ENCODE measurements around the gene SH3BP5L.
A peak's percentile ranks its signal among the peaks of the same experiment; 100 is the strongest.
"Not testable (repeated sequence)": the region's sequence is repeated elsewhere in the genome, so short reads cannot be mapped to it uniquely, and the experiment has no call there.

SH3BP5L gene

DNA sequence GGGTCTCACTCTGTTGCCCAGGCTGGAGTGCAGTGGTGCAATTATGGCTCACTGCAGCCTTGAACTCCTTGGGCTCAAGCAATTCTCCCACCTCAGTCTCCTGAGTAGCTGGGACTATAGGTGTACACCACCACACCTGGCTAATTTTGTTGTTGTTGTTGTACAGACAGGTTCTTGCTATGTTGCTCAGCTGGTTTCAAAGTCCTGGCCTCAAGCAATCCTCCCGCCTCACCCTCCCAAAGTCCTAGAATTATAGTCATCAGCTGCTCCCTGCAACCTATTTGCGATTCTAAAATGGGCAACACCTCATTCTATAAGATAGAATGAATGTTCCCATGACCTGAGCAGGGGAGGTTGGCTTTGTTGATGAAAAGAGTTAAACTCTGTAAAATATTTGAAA, 36.4 kb downstream of the SH3BP5L start:
- DNase-seq (ENCODE audit: extremely low spot score, insufficient read length, low read depth); FAIRE-seq: not testable (repeated sequence)

DNA sequence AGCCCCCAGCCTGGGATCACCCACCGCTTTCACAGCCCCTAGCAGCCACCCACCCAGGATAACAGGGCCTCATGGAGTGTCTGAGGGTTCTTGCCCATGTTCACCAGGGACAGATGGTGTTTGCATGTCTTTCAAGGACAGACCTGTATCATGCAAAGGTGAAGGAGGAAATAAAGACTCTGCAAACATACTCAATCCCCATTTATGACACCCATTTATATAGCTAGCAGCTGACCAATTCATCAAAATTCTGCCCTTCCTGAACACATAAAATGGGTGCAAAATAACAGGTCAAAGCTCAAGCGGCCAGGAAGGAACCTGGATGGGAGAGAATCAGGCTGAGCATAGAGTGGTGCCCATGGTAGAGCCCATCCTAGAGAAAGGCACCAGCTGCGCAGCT, 37.4 kb downstream of the SH3BP5L start:
- FAIRE-seq (no peak), DNase-seq (ENCODE audit: extremely low spot score, insufficient read length, low read depth) (no peak)

DNA sequence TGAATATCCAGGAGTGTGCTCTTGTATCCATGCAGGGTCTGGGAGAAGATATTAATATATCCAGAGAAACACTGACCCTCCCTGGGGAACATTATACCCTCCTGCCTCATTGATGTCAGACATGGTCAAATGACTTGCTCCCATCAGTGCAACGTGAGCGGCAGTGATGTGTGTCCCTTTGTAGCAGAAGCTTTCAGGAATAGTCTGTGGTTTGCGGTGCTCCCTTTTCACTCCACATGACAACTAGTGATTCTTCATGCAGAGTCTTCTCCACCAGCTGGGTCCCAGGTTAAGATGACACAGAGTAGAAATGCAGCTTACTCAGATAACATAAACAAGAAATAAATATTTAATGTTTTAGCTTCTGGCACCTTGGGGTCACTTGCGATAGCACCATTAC, 38.3 kb downstream of the SH3BP5L start:
- FAIRE-seq: no peak

DNA sequence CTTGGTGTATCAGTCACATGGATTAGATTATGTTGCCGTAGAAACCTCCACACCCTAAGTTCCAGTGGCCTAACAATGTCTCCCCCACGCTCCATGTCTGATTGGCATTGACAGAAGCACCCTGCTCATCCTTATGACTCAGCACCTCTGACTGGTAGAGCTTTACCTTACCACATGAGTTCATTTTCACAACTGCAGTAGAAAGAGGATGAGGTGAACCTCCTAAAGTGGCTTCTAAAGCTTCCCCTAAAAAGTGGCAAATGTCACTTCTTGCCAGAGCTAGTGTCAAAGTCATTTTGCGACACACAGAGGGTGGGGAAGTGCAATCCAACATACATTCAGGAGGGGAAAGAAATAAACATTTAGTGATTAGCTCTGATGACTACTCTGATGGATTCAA, 39.6 kb downstream of the SH3BP5L start:
- peak; percentile 66 for FAIRE-seq

More for the DNA sequence above, 38.3 kb downstream of the SH3BP5L start:
- no peak for DNase-seq (ENCODE audit: extremely low spot score, insufficient read length, low read depth)

GRCh38 chr1:248783367-248783766, 42.3 kb downstream of the SH3BP5L start:
- DNase-seq (ENCODE audit: extremely low spot score, insufficient read length, low read depth): no peak
- FAIRE-seq: no peak

More for the DNA sequence above, 39.6 kb downstream of the SH3BP5L start:
- DNase-seq (ENCODE audit: extremely low spot score, insufficient read length, low read depth): no peak

- FAIRE-seq (no peak), DNase-seq (ENCODE audit: extremely low spot score, insufficient read length, low read depth) (no peak)
Measured at GRCh38 chr1:248782416-248783141, 43.1 kb downstream of the SH3BP5L start.

DNA sequence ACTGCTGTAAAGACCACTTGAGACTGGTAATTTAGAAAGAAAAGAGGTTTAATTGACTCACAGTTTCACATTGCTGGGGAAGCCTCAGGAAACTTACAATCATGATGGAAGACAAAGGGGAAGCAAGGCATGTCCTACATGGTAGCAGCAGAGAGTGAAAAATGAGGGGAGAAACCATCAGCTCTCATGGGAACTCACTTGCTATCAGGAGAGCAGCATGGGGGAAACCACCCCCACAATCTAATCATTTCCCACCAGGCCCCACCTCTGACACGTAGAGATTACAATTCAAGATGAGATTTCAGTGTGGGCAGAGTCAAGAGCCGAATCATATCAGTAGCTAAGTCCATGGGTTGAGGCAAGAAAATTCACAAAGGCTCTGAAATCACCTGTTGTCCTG, 46.4 kb downstream of the SH3BP5L start:
- peak; percentile 15 for FAIRE-seq
- no peak for DNase-seq (ENCODE audit: extremely low spot score, insufficient read length, low read depth)

DNA sequence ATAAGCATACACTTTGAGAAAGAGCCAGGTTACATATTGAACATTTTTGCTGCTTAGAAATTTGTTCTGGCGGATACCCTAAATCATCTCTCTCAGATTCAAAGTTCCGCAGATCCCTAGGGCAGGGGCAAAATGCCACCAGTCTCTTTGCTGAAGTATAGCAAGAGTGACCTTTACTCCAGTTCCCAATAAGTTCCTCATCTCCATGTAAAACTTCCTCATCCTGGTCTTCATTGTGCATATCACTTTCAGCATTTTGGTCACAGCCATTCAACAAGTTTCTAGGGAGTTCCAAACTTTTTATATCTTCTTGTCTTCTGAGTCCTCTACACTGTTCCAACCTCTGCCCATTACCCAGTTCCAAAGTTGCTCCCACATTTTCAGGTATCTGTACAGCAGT, 46.8 kb downstream of the SH3BP5L start:
- DNase-seq (ENCODE audit: extremely low spot score, insufficient read length, low read depth) (no peak), FAIRE-seq (no peak)

GRCh38 chr1:248776991-248777390, 48.7 kb downstream of the SH3BP5L start:
- no peak for DNase-seq (ENCODE audit: extremely low spot score, insufficient read length, low read depth)
- FAIRE-seq: no peak

DNA sequence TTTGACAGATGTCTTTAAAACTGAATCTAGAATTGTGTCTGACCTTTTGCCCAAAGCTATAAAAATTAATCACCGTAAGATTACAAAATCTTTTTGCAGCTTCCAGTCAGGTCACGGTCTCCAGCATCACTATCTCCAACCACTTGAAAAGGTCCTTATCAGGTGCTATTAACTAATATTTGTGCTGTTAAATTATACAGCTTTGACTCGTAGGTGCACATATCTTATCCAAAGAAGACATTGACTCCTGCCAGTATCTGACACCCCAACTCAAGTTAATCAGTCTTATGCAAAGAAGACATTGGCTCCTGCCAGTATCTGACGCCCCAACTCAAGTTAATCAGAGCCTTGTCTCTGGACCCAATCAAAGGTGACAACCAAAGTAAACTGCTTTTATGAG, 50.3 kb downstream of the SH3BP5L start:
- FAIRE-seq: no peak
- no peak for DNase-seq (ENCODE audit: extremely low spot score, insufficient read length, low read depth)
